Raji (cell line): Measurements from ENCODE around the gene NATD1.

Source experiments
- POLR2A ChIP-seq: IDR thresholded peaks from 2 replicates; pipeline ENCODE4 v1.6.1; 2011; ENCODE audit warnings: low read depth, low read length, control low read depth; ENCODE audit not compliant: insufficient read depth

NATD1 gene

DNA sequence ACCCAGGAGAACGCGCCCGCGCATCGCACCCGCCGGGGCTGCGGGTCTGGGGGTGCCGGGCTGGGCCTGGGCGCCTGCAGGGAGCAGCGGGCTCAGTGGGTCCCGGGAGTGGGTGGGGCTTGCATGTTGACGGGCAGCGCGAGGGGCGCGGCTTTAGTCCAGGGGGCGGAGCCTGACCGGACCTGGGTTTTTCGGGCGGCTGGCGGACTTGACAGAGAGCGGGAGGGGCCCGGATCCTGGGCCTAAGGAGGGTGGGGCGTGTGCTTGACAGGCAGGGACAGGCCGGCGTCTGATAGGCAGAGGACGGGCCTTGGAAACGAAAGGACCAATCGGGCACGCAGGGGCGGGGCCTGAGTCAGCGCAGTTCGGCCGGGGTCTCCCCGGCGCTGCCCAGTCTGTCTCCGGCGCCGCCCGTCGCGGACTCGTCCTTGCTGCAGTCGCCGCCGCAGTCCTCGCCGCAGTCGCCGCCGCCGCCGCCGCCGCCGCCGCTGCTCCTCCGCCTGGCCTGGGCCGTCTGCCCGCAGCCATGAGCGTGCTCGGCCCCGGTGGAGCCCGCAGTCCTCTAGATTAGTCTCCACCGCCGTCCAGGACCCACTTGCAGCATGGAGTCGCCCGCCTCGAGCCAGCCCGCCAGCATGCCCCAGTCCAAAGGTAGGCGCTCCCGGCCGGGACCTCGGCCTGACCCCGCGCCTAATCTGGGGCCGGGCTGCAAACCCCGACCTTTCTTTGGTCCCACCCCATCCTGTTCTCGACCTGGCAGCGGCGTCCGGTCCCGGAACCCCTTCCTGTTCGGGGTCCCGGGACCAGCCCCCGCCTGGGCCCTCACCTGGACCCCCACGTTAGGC is 31.3 kb upstream of the NATD1 start, which contains the start of gene MAP2K3:
Gene MAP2K3, plus strand, starts transcription at position 393 of the 845 bp plus-strand sequence. Its CDS starts 210 bp downstream, at position 603.
- TF ChIP-seq POLR2A: peak; percentile 86

DNA sequence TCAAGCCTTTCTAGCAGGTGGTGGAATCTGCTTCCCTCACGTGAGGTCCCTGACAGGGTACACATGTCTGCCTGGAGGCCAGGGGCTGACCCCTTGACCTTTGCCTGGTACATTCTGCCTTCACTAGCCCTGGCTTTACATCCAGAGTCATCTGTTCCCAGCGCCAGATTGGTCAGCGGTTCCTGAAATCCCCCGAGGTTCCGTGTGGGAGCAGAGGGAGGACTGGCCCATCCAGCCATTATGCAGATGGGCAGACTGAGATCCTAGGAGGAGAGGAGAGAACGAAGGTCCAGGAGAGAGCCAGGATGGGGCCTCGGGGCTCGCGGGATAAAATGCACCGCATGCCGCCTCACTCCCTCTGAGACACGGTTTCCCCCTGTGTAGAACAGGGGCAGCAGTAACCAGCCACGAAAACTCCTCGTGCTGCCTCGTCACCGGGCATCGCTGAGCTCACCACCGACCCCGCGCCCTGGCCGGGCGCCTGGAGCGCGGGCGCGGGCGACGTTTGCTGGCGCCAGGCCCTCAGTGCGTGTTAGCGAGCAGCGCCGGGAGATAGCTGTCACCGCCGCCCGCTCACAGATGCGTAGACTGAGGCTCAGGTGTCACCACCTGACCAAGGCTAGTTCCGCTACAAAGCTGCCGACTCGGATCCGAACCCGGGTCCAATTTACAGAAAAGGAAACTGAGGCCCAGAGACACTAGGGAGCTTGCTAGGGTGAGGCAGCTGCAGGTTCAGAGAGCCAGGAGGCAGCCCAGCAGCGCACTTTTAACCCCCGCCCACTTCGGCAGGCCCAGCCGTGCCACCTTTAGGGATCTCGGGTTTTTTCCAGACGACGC is 30.5 kb upstream of the NATD1 start:
- TF ChIP-seq POLR2A: no peak

DNA sequence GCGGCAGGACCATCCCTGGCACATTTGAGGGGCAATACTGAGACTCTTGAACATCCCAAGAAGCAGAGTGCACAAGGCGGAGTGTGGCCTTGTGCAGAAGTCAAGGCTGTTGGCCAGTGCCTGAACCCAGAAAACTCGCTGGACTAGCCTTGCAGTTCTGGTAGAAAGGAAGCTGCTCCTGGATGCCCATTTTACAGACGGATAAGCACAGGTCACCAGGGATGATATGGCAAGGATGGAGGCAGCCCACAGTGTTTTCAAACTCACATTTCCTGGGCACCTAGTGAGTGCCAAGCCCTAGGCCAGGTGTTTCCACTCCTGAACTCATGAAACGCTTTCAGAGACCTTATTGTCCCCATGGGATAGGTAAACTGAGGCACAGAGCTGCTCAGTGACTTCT is 29.6 kb upstream of the NATD1 start:
- no peak for TF ChIP-seq POLR2A

DNA sequence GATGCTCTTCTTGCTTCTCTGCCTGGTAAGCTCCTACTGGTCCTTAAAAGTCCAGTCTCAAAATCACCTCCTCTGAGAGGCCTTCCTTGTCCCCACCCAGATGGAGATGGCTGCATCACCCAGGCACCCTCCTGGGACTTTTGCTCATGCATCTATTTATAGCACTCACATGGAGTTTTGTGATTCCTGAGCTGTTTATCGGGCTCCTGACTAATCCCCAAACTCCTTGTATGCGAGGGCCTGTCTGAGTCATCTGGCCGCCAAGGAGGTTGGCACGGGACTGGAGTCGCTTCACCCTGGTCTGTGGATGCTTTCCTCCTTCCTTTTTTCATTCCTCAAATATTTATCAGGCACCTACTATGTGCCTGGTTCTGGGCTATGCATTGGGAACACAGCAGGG is 29.0 kb upstream of the NATD1 start:
- TF ChIP-seq POLR2A: no peak

DNA sequence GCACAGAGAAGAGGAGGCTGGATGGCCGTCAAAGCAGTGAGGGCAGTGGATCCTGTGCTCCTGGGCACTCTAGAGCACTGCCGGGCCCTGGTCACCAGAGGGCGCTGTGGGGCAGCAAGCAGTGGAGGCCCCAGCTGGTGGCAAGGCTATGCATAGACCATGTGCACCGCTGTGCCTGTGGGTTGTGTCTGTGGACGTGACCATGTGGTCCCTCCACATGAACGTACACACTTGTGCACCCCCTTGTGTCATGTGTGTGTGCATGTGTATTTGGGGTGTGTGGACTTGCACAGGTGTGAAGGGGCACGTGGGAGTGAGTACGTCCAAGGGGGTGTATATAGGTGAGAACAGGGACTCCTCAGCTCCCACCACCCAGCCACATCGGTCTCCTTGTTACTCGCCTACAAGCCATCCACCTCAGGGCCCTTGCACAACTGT is 26.9 kb upstream of the NATD1 start:
- TF ChIP-seq POLR2A: peak; percentile 45; the same call in 1 of the 2 replicates

DNA sequence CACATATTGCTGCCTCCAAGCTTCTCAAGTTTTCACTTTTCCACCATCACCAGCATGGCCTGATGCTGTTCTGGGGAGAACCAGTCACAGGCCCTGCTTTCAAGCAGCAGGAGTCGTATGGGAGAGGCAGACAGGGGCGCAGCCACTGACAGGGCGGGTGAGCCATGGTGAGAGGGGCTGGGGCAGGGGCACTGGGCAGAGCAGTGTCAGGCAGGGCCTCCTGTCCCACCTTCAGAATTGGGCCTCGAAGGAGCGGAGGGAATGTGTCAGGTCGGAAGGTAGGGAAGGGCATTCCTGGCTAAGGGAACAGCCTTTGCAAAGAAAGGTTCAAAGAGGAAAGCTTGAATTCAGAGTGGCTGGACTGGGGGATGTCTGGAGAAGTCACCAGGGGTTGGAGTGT is 26.4 kb upstream of the NATD1 start:
- TF ChIP-seq POLR2A: no peak

DNA sequence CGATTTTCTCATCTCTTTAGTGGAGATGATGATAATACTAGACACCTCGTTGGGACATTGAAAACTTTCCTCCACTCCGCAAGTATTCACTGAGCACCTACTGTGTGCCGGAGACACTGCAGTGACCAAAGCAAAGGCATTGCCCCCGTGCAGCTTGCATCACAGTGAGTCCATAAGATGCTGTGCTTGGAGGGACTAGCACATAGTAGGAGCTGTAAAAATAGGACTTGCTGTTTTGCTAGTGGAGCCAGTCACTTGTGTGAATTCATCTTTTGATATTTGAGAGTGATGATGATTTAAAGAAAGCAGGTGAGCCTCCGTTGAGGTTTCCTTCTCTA is 26.0 kb upstream of the NATD1 start:
- TF ChIP-seq POLR2A: no peak

DNA sequence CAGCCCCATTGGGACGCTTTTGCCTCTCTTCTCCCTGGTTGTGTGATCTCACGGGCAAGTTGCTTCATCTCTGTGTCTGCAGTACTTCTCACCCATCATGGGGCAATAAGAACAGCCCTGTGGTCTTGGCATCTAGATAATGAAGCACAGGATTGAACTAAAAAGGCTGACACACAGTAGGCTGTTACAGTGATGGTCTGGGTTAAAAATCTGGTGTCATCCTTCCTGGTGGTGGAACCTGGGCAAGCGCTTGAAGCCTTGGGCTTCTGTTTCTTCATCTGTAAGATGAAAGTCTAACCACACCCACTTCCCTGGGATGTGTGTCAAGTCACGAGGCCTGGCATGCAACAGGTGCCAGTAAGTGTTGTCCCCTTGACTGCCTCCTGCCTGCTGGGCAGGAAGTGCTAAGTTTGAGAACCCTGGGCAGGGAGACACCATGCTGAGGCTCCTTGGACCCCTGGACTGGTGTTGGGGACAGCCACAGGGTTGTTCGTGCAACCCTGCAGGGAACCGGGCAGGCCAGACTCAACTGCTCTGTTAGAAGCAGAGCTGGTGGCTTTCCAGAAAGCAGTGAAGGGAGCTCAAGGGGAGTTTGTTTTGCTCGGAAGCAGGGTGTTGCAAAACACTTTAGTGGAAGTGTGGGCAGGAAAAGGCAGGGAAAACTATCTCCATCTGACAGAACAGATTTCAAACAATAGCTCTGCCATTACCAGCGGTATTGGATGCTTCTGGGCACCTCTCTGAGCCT is 25.4 kb upstream of the NATD1 start:
- TF ChIP-seq POLR2A: no peak

DNA sequence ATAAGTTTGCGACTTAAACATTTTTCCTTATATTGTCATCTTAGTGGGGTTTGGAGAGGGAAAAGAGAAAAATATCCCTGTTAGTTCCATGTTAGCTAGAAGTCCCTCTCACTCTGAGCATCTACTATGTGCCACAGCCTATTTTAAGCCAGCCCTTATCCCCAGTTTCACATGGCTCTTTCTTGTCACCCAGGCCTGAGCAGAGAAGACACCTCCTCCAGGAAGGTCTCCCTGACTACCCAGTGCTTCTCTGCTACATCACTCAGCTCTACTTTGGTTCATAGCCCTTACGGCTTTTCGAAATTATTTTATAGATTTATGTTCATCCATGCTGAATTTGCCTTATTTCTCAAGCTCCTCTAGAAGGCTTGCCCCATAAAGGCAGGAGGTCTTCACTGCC is 24.1 kb upstream of the NATD1 start:
- no peak for TF ChIP-seq POLR2A

DNA sequence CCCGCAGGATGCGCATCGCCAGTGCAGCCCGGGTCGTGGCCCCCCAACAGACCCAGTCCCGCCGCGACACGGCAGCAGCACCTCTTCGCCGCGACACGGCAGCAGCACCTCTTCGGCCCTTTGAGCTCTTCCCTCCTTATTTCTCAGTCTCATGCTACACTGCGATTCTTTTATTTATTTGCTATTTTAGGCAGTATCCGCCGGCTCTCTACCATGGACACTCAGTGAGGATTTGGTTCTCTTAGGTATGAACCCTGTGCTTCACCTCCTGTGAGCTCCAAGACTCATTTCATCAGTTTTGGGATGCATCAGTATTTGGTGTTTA is 23.0 kb upstream of the NATD1 start:
- TF ChIP-seq POLR2A: no peak

DNA sequence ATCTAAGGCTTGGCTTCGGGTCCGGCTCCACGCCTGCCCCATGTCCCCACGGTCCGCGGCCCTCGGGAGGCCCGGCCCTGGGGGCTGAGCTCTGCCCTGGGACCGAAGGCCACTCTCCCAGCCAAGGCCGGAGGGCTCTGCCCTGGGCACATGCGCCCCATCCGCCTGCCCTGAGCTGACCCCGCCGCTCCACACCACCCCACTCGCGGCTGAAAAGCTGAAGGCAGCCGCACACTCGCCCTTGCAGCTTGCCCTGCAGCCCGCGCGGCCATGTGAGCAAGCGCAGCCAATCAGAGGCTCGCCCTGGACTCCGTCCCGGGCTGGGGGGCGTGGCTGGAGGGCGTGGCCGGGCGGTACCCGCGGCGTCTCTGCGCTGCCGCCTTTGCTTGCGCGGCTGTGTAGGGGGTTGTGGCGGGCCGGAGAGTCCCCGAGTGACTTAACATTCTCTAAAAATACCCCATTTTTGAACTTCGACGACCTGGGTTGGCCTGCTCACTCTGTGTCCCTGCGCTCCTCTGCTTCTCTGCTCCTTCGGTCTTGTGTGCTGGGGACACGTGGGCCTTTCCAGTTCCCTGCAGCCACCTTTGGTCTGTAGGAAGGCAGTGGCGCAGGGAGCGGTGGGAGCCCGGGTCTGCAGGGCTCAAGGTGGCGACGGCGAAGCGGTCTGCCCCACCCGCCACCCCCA is 22.5 kb upstream of the NATD1 start:
- TF ChIP-seq POLR2A: peak; percentile 91

DNA sequence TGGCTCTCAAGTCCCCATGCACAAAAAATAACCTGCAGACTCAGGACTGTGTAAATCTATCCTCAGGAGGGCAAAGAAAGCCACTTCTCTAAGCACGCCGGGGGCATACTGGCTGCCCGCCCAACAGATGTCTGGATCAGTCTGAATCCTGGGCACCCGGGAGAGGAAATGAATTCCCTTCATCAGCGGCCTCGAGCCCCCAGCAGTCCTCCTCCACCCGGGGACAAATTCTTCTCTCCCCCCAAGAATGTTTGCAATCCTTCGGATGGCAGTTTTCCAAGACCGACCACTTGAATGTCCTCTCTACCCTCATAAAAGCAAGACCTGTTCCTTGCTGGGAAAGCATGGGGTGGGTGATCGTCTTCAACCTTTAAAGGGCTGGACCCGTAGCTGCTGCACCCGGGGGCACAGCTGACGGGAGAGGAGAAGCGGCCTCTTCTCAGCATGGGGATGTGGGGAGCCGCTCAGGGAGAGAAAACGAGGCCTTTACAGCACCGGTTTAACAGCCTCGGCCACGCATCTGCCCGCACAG is 21.9 kb upstream of the NATD1 start:
- no peak for TF ChIP-seq POLR2A

DNA sequence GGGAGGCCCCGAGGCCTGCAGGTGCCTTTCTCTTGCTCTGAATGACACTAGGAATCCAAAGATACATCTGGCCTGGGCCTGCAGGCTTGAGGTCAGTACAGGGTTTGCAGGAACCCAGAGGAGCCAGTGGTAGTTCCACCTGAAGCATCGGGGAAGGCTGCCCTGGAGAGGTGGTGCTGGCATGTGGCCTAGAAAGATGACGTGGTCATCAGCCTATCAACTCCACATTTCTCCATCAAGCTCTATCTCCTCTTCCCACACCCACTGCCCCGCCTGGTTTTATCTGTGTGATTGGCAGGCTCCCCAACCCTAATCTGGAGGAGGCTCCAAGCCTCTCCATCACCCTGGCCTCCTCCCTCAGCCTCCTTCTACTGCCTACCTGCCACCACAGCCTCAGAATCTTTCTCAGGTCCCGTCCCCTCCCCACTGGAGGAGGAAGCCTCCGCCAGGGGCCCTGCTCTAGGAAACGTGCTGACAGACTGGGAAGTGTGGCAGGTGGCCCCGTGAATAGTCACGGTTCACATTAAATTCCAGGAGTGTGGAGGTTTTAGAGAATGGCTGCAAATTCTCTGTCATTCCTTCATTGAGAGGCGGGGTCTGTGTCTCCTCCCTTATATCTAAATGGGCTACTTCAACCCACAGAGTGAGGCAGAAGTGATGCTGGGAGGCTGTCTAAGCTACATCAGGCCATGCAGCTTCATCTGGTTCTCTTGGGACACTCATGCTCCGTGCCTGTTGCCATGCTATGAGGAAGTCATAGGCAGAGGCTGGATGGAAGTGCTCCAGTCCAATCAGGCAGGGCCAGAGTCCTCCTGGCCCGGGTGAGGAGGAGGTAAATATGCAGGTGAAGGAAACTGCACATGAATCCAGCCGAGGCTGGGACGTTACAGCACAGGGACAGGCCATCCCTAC is 19.9 kb upstream of the NATD1 start:
- TF ChIP-seq POLR2A: no peak

DNA sequence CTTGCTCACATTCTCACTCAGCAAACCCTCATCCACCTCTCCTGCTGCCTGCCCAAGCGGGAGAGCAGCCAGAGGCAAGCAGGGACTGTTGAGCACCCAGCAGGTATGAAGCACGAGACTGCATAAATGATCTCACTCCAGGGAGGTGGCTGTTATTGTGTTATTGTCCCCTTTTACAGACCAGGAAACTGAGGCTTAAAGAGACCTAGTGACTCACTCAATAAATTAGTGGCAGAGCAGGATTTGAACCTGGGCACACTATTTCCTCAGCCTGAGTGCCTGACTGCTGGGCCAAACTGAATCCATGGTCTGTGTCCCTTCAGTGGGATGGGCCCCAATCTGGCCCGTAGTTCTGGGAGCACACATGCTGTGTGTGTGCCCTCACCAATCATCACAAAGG is 19.0 kb upstream of the NATD1 start:
- TF ChIP-seq POLR2A: no peak
